H1 (cell line): Measurements from ENCODE around the gene CTBP2.

Experiments used
- CHD1 ChIP-seq: IDR thresholded peaks from 2 replicates; pipeline ENCODE4 v1.6.1; 2012; ENCODE audit warnings: low read depth, low read length, improper control_type of control experiment
- EZH2 ChIP-seq: fragments of 200-600 bp; sonication (generic); IDR thresholded peaks from 2 replicates; pipeline ENCODE4 v1.7.1; 2012; ENCODE audit warnings: low read depth, mild to moderate bottlenecking, moderate library complexity, low read length, inconsistent platforms; ENCODE audit not compliant: severe bottlenecking
- MAFK ChIP-seq: IDR thresholded peaks from 2 replicates; pipeline ENCODE4 v1.6.1; 2012; ENCODE audit warnings: low read depth, mild to moderate bottlenecking, improper control_type of control experiment, low read length
- RAD21 ChIP-seq, 2 experiments: IDR thresholded peaks in 1 of 2; conservative IDR thresholded peaks in 1 of 2; 2 replicates each; pipeline ENCODE4 v1.6.1; 2011; ENCODE audit warnings: low read depth in 2 of 2, low read length in 2 of 2, improper control_type of control experiment in 1 of 2, inconsistent platforms in 1 of 2, mild to moderate bottlenecking in 1 of 2, moderate library complexity in 1 of 2
- SIN3A ChIP-seq, 2 experiments: IDR thresholded peaks in 1 of 2; conservative IDR thresholded peaks in 1 of 2; 2 replicates each; pipeline ENCODE4 v1.6.1; 2011 to 2012; ENCODE audit warnings: low read length in 2 of 2, improper control_type of control experiment in 1 of 2, low read depth in 1 of 2, mild to moderate bottlenecking in 1 of 2
- SP1 ChIP-seq: IDR thresholded peaks from 2 replicates; pipeline ENCODE4 v1.6.1; 2011; ENCODE audit warnings: low read depth, low read length
- SP2 ChIP-seq: IDR thresholded peaks from 2 replicates; pipeline ENCODE4 v1.6.1; 2012; ENCODE audit warnings: mild to moderate bottlenecking, low read length, inconsistent platforms
- TF ChIP-seq, protein P1 (sequence below), 3 experiments: IDR thresholded peaks; 1 replicate in 2 of 3; 2 replicates in 1 of 3; pipeline versions ENCODE4 v1.5.1 to v1.6.1; 2011; ENCODE audit warnings: low read length in 3 of 3, mild to moderate bottlenecking in 3 of 3, inconsistent platforms in 2 of 3, low read depth in 1 of 3, moderate library complexity in 1 of 3; ENCODE audit not compliant: insufficient read depth in 1 of 3; ENCODE audit errors: control extremely low read depth in 1 of 3
- TF ChIP-seq, protein P2 (sequence below): IDR thresholded peaks from 2 replicates; pipeline ENCODE4 v1.6.1; 2011; ENCODE audit warnings: low read depth, mild to moderate bottlenecking, low read length; ENCODE audit not compliant: insufficient read depth

DNA sequence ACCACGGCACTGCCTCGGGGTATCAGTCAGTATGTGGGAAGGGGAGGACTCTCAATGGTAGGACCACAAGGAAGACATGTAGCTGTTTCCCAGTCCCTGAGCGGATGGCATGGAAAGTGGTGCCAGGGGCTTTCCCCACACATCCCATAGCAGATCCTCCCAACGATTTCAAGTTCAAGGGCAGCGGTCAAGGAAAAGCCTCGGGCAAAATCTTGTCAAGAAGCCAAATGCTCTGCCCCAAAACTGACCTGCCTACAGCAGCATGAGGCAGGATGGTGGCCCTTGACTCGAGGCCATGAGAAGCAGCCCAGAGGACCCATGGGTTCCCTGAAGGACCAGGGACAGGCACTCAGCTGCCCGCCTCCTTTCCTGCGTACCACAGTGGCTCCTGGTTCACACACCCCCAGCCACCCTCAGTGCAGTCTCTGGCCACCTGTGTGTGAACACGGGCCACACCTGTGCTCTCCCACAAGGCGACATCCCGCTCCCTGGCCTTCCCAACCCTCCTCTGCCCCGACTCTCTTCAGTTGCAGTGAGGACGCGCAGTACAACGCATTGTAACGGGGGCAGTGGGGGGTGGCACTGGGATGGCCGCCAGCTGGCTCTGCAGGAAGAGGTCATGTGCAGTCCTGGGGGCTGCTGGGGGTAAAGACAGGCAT, 43.6 kb downstream of the CTBP2 start:
- TF ChIP-seq MAFK (no peak), EZH2 (no peak), RAD21 (IDR thresholded peaks at IDR 0.05 in 1 of 2, conservative IDR thresholded peaks at IDR 0.05 in 1 of 2; ENCODE audit: low read depth in 2 of 2, low read length in 2 of 2) (no peak), SIN3A (conservative IDR thresholded peaks at IDR 0.05 in 1 of 2, IDR thresholded peaks at IDR 0.05 in 1 of 2; ENCODE audit: low read depth in 1 of 2, low read length in 2 of 2) (no peak), SP2 (no peak), SP1 (no peak), CHD1 (no peak)
- TF ChIP-seq, protein P1, sequence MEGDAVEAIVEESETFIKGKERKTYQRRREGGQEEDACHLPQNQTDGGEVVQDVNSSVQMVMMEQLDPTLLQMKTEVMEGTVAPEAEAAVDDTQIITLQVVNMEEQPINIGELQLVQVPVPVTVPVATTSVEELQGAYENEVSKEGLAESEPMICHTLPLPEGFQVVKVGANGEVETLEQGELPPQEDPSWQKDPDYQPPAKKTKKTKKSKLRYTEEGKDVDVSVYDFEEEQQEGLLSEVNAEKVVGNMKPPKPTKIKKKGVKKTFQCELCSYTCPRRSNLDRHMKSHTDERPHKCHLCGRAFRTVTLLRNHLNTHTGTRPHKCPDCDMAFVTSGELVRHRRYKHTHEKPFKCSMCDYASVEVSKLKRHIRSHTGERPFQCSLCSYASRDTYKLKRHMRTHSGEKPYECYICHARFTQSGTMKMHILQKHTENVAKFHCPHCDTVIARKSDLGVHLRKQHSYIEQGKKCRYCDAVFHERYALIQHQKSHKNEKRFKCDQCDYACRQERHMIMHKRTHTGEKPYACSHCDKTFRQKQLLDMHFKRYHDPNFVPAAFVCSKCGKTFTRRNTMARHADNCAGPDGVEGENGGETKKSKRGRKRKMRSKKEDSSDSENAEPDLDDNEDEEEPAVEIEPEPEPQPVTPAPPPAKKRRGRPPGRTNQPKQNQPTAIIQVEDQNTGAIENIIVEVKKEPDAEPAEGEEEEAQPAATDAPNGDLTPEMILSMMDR (IDR thresholded peaks at IDR 0.05; ENCODE audit: control extremely low read depth in 1 of 3, insufficient read depth in 1 of 3, low read depth in 1 of 3, low read length in 3 of 3) = no peak
- TF ChIP-seq, protein P2, sequence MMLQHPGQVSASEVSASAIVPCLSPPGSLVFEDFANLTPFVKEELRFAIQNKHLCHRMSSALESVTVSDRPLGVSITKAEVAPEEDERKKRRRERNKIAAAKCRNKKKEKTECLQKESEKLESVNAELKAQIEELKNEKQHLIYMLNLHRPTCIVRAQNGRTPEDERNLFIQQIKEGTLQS = no peak
